AG04449 (cell line): ENCODE results near the gene C17orf50.

ENCODE experiments used
- CTCF ChIA-PET: fragments of 350-600 bp; formaldehyde crosslinking; extraction: SDS; loops from one replicate; lab custom pipeline; 2021; ENCODE audit warnings: antibody characterized with exemption; lab: Yijun Ruan, JAX
- POLR2A ChIA-PET: fragments of 400-600, 350-600 bp; formaldehyde crosslinking; extraction: SDS; loops from one replicate; lab custom pipeline; 2020; ENCODE audit warnings: antibody characterized with exemption, inconsistent platforms; lab: Yijun Ruan, JAX
- DNase-seq: peaks from one replicate; pipeline ENCODE4 v3.0.0-alpha.2; 2010; ENCODE audit warnings: low read depth, low spot score
- H3K4me3 ChIP-seq: 2 replicates; pipeline ENCODE4 v1.5.1; 2011; ENCODE audit warnings: low read depth, mild to moderate bottlenecking, control low read depth, low read length
- CTCF ChIP-seq: IDR thresholded peaks from one replicate; pipeline ENCODE4 v1.5.1; 2011; ENCODE audit warnings: mild to moderate bottlenecking, moderate library complexity, low read length, control low read depth, inconsistent platforms; ENCODE audit not compliant: insufficient read depth; ENCODE audit errors: missing control alignments

C17orf50 gene

GRCh38 chr17:35752471-35752870 is 8.2 kb upstream of the C17orf50 start:
- no peak for TF ChIP-seq CTCF
- POLR2A ChIA-PET: no interaction called here
- CTCF ChIA-PET: interaction anchor here (0.6 to 12.9 kb wide), 5 partner anchors 12 to 145 kb away, joined by 3 to 565 read pairs (median 6); no protein-coding TSS in a partner anchor
- DNase-seq: no peak
- H3K4me3 ChIP-seq: no peak overlapping the region

GRCh38 chr17:35752945-35753764 is 7.5 kb upstream of the C17orf50 start, which contains the start of gene GAS2L2:
Gene GAS2L2, minus strand, starts transcription at chr17:35753239. Its CDS starts 389 bp downstream, at chr17:35752850.
- ChIA-PET CTCF (interaction anchor here (1.0 to 12.9 kb wide), 4 partner anchors 11 to 137 kb away, joined by 3 to 565 read pairs (median 10); no protein-coding TSS in a partner anchor), POLR2A (interaction anchor here (0.7 kb wide), 1 partner anchor 56 kb away, joined by 3 read pairs; the partner anchor contains the start of gene TAF15)
- TF ChIP-seq CTCF: no peak
- DNase-seq: no peak
- no peak within 1 kb of the TSS for H3K4me3 ChIP-seq

GRCh38 chr17:35757243-35757642 is 3.4 kb upstream of the C17orf50 start:
- no peak for TF ChIP-seq CTCF
- DNase-seq: no peak
- H3K4me3 ChIP-seq: no peak overlapping the region
- POLR2A ChIA-PET: no interaction called here
- CTCF ChIA-PET: interaction anchor here (0.8 to 28.6 kb wide), 11 partner anchors 10 to 144 kb away, joined by 3 to 819 read pairs (median 4); partner anchors contain the start of gene TAF15

GRCh38 chr17:35761601-35762000 is 914 bp downstream of the C17orf50 start:
- ChIA-PET CTCF (interaction anchor here (0.9 to 28.6 kb wide), 8 partner anchors 12 to 148 kb away, joined by 3 to 819 read pairs (median 6); partner anchors contain the start of genes MMP28 and TAF15), POLR2A (no interaction called here)
- H3K4me3 ChIP-seq: no peak overlapping the region
- TF ChIP-seq CTCF: no peak
- no peak for DNase-seq

GRCh38 chr17:35763767-35764122 is 3.1 kb downstream of the C17orf50 start:
- POLR2A ChIA-PET: interaction anchor here (1.0 kb wide), 1 partner anchor 45 kb away, joined by 12 read pairs; the partner anchor contains the start of gene TAF15
- CTCF ChIA-PET: interaction anchor here (0.5 to 28.6 kb wide), 40 partner anchors 8 to 1516 kb away, joined by 3 to 819 read pairs (median 4); partner anchors contain the start of genes GAS2L2, MMP28 and TAF15
- TF ChIP-seq CTCF: no peak
- H3K4me3 ChIP-seq: peak overlapping the region; percentile 43
- no peak for DNase-seq
